EH (cell line): ENCODE data around the gene MAP3K19.
A peak's percentile ranks its signal among the peaks of the same experiment; 100 is the strongest.

Experiments used
- DNase-seq: peaks from one replicate; pipeline ENCODE4 v3.0.0-alpha.2; 2015; ENCODE audit warnings: low read depth

Gene MAP3K19

GRCh38 chr2:134926231-134926931 is 120.9 kb downstream of the MAP3K19 start:
- peak; percentile 16 for DNase-seq

DNA sequence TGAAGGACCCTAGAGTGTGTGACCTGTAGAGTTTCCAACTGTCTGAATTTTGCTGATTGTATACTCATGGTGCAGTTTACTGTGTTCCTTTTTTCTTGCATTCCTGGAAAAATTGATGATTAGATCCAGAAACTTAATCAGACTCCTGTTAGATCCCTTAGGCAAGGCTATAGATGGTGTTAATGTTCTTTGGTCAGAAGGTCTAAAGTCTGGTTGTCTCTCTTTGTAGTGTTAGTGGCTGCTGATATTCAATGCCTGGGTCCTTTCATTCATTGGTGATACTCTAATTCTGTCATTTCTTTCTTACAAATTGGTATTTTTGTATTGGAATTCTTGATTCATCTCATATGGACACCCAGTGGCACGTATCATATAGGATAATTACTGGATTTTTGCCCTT is 122.3 kb downstream of the MAP3K19 start:
- DNase-seq: no peak

GRCh38 chr2:134919341-134920210 is 127.7 kb downstream of the MAP3K19 start:
- peak; percentile 49 for DNase-seq

- peak; percentile 99 for DNase-seq
Observed at GRCh38 chr2:134918526-134919340, 128.5 kb downstream of the MAP3K19 start, which contains the start of gene CCNT2. Gene CCNT2 (plus strand): TSS chr2:134918822. CDS start chr2:134918855, 33 bp downstream.

GRCh38 chr2:134917888-134918525 is 129.2 kb downstream of the MAP3K19 start:
- no peak for DNase-seq

GRCh38 chr2:134917360-134917865 is 129.8 kb downstream of the MAP3K19 start:
- DNase-seq: no peak
